GM21723 (cell line): ENCODE measurements around the gene TNFSF10.

Experiments used
- ATAC-seq: cut with Tn5 transposase; IDR thresholded peaks from one replicate; pipeline ENCODE4 v1.9.1; 2021; ENCODE audit warnings: mild to moderate bottlenecking, moderate library complexity; ENCODE audit not compliant: unreplicated experiment

TNFSF10 gene

GRCh38 chr3:172518929-172519640 lies 4.1 kb downstream of the TNFSF10 start:
- no peak for ATAC-seq

GRCh38 chr3:172517859-172518466 lies 5.3 kb downstream of the TNFSF10 start:
- ATAC-seq: no peak

- ATAC-seq: no peak
These were observed 6.7 kb downstream of the TNFSF10 start for GRCh38 chr3:172516318-172517214.

- ATAC-seq: no peak
These were observed 7.9 kb downstream of the TNFSF10 start for GRCh38 chr3:172515130-172515918.

GRCh38 chr3:172514678-172515077 lies 8.6 kb downstream of the TNFSF10 start:
- no peak for ATAC-seq

- ATAC-seq: no peak
These were observed 9.7 kb downstream of the TNFSF10 start for GRCh38 chr3:172513488-172513887.

- ATAC-seq: peak; percentile 72
These were observed 11.2 kb downstream of the TNFSF10 start for GRCh38 chr3:172511783-172512762.

GRCh38 chr3:172506094-172506493 lies 17.1 kb downstream of the TNFSF10 start:
- no peak for ATAC-seq

- no peak for ATAC-seq
These were observed 21.7 kb downstream of the TNFSF10 start for GRCh38 chr3:172501540-172501939.

GRCh38 chr3:172490198-172490669 lies 33.0 kb downstream of the TNFSF10 start:
- ATAC-seq: peak; percentile 88

- ATAC-seq: peak; percentile 38
These were observed 45.1 kb downstream of the TNFSF10 start for GRCh38 chr3:172478116-172478515.

GRCh38 chr3:172476347-172476746 lies 46.9 kb downstream of the TNFSF10 start:
- no peak for ATAC-seq

GRCh38 chr3:172475703-172476102 lies 47.5 kb downstream of the TNFSF10 start:
- ATAC-seq: no peak

GRCh38 chr3:172471903-172472302 lies 51.3 kb downstream of the TNFSF10 start:
- ATAC-seq: no peak

GRCh38 chr3:172470588-172470987 lies 52.6 kb downstream of the TNFSF10 start:
- no peak for ATAC-seq

- ATAC-seq: no peak
These were observed 55.9 kb downstream of the TNFSF10 start for GRCh38 chr3:172467170-172467824.

GRCh38 chr3:172466553-172467130 lies 56.6 kb downstream of the TNFSF10 start:
- ATAC-seq: no peak

- no peak for ATAC-seq
These were observed 57.9 kb downstream of the TNFSF10 start for GRCh38 chr3:172465281-172465680.

- ATAC-seq: no peak
These were observed 58.9 kb downstream of the TNFSF10 start for GRCh38 chr3:172464306-172464705.
